Activated CD4-positive, alpha-beta T cell treated with anti-CD3 and anti-CD28 coated beads, Interleukin-2, Interleukin-6, amounts not matched to agents 100 ng/mL and 50 ng/mL, durations not matched to agents 16 hours and 8 hours (primary cell): Measurements from ENCODE around the gene KLK11.
"Not testable (repeated sequence)": the region's sequence is repeated elsewhere in the genome, so short reads cannot be mapped to it uniquely, and the experiment has no call there.

Experiments used
- DNase-seq: peaks from one replicate; pipeline ENCODE4 v3.0.0-alpha.2; 2020

KLK11 gene

DNA sequence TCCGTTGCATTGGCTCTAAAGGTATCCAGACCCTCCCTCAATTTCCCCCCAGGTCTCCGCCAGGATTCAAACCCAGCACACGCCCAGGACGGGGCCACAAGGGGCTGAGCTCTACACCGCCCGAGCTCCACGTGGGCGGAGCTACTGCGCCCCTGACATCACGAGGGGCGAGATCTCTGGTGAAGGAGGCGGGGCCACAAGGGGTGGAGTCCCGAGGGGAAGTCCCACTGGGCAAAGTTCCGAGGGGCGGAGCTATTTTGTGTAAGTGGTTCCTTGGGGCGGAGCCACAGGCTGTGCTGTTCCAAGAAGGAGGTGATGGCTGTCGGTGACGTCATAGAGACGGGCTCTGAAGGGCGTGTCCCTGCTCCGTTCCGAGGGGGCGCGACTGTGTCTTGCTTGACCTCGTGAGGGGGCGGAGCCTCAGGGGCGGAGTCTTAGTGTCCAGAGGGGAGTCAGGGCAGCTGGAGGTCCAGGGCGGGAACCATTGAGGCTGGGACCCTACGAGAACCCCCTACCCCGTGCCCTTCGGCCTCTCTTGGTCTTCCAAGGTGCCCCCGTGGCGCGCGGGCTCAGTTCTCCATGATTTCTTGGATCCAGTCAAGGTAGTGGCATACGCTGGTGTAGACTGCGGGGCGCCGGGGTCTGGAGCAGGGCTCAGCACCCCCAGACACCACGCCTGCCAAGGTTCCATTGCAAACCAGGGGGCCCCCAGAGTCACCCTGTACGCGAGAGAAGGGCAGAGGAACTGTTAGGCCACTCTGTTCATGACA is 23.7 kb downstream of the KLK11 start:
- DNase-seq, result peak; percentile 53

DNA sequence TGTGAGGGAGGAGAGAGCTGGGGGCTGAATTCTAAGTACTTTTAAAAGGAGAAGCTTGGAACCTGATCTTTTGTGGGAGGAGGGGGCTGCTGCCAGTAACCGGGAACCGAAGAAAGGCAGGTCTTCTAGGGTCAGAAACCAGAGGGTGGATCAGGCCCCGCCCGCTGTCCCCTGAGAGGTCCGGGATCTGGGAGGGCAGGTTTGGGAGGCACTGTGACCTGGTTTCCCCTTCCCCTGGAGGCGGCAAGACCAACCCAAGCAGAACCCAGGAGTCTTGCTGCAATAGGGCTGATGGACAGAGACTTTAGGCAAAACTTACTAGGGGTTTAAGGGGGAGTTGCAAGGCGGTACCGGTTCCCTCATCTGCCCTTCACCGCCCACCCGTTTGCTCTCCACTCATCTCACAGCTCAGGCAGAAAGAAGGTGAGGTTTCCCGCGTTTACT is 24.3 kb downstream of the KLK11 start:
- DNase-seq, result no peak

DNA sequence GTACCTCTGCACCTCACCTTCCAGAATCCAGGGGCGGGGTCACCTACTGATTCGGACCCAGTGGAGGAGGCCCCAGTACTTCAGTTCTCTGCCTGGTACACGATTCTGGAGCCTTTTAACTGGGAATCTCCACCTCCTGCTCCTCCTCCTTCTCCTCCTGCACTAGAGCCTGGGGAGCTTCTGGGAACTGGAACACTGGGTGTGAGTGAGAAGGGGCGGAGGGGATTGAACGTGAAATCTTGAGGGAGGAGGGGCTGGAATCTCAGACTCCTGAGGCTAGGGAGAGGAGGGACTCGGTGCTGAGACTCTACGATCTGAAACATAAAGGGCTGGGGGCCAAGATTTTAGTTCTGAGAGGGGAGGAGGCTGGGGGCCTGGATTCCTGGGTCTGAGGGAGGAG is 24.9 kb downstream of the KLK11 start, which contains the start of gene KLK8:
KLK8 (minus strand) TSS at position 90 of the 400 bp plus-strand sequence. CDS start 437 bp downstream, outside the sequence.
- no peak for DNase-seq

DNA sequence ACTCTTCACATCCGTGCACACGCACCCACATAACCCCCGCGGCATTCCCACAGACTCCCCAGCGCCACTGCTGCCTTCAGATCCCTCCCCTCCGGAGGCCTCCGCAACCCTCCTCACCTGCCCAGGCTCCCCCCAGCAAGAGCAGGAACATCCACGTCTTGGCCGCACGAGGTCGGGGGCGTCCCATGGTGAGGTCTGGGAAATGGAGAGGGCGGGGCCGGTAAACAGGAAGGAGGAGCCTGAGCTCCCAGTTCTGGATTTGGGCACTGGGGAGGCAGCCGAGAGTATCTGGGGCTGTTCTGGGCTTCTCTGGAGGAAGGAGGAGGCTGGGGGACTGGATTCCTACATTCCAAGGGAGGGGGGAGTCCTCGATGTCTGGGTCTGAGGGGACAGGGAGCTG is 25.4 kb downstream of the KLK11 start:
- DNase-seq, result no peak

DNA sequence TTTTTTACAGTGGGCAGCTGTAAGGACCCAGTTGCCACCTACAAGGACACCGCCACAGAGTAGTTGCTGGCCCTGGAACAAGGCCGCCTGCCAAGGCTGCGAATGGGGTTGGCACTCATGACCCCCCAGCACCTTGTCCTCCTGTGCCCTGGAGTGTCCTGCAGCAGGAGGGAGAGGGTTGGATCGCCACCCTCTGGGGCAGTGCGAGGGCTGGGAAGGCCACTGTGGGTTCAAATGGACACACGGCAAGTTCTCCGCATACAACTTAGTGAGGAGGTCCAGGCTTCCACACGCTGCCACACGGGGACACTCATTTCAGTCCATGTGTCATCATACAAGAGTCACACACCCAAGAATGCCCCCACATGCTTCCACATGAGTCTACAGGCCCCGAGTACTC is 26.0 kb downstream of the KLK11 start:
- DNase-seq, result no peak

DNA sequence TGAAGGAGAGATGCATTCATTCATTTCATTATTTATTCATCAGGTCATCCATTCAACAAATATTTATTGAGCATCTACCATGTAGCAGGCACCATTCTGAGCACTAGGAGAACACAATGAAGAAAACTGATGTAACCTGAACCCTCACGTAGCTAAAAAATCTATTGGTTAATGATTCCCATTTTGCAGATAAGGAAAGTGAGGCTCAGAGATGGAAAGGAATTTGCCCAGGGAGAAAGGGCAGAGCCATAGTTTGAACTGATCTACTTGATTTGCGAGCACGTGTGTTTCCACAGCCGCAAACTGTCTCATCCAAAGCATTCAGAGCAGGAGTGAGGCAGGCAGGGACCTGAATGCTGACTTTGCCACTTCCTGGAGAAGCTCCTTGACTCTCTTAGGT is 27.7 kb downstream of the KLK11 start:
- no peak for DNase-seq

DNA sequence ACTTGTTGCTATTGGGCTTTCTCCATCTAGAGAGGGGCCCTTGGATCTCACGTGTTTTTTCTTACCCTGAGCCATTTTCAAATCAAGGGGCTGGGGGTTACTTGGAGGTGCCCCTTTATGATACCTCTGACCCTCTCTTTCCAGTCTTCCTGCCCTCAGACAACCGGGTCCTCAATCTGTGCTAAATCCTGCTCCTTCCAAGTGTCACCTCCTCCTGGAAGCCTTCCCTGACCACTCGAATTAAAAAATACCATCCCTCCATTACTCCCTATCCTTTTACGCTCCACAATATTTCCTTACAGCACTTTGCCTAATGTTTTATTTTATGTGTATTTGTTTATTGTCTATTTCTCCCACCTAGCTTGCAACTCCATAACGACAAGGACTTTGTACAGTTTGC is 28.4 kb downstream of the KLK11 start:
- DNase-seq, result no peak

DNA sequence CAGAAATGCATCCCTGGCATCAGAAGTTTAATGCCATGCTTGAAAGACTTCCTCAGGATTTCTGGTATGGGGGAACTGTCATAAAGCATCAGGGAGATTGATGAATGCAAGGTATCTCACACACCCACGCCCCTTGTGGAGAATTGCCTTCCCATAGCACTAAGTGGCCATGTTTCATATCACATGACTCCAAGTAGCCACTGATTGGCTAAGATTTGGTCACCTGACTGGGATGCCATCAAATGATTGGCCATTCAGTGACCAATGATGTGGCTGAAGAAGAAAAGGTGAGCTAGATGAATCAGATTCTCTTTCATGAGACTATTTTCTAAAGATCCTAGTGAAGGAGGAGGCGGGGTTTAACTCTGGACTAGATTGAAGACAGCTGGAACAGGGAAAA is 32.3 kb downstream of the KLK11 start:
- no peak for DNase-seq

DNA sequence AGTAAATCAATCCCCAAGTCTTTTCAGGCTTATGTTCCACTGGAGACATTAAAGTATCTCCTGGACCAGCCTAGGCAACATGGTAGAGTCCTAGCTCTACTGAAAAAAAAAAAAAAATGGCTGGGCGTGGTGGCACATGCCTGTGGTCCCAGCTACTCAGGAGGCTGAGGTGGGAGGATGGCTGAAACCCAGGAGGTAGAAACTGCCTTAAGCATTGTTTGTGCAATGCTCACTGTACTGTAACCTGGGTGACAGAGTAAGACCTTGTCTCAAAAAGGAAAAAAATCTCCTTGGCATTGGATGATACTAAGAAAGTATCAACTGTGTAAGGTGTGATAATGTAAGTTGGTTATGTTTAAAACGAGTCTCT is 33.8 kb downstream of the KLK11 start:
- DNase-seq, result no peak

DNA sequence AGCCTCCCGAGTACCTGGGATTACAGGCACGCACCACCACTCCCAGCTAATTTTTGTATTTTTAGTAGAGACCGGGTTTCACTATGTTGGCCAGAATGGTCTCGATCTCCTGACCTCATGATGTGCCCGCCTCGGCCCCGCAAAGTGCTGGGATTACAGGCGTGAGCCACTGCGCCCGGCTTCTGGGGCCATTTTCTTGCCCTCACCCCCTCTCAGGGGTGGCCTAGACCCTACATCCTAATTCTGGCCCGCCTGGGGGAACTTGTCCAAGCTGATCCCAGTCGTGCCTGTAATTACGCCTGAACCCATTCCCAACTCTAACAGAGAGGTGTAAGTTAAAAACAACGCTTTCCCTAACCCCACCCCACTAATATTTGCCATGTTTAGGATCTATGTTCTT is 42.0 kb downstream of the KLK11 start:
- DNase-seq, result not testable (repeated sequence)

DNA sequence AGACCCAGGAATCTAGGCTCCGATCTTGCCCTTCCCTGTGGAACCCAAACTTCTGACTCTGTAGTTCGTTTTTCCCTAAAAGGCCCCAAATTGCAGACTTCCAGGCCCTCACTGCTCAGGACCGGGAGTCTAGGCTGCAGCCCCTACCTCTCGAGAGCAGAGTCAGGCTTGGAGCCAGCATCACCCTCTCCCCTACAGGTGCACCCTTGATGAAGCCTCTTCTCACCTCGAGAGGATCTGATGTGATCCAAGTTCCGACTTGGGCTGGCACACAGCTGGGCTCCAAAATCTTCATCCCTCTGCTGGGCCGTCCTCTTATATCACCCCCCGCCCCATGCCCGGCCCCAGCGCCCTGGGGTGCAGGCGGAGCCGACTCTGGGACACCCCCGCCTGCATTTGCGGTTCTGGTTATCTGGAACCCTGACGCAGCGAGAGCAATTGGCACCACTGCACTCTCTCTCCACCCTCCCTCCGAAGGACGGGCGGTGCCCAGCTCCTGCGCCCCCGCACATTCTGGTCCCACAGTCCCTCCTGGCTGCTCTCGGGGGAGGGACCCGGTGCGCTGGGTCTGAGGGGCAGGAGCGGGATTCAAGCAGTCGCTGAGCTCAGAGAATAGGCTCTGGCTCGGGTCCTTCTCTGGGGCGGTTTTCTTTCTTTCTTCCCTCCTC is 42.7 kb downstream of the KLK11 start, which contains the start of gene KLK7:
KLK7 (minus strand) TSS at position 293 of the 668 bp plus-strand sequence. CDS start 1,518 bp downstream, outside the sequence.
- DNase-seq, result no peak

DNA sequence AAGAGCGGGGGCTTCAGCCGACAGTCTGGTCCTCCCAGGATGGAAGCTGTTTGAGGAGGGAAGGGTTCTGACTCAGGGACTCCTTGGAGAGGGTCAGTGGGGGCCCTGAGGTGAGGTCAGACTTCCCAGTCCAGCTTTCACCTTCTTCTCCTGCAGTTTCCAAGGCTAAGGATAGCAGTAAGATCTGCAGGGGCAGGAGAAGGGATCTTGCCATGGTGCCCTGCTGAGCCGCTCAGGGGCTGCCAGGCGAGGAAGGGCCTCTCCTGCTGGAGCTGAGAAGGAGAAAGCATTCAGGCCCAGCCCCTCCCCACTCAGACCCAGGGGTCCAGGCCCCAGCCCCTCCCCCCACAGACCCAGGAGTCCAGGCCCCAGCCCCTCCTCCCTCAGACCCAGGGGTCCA is 44.2 kb downstream of the KLK11 start:
- DNase-seq, result no peak

DNA sequence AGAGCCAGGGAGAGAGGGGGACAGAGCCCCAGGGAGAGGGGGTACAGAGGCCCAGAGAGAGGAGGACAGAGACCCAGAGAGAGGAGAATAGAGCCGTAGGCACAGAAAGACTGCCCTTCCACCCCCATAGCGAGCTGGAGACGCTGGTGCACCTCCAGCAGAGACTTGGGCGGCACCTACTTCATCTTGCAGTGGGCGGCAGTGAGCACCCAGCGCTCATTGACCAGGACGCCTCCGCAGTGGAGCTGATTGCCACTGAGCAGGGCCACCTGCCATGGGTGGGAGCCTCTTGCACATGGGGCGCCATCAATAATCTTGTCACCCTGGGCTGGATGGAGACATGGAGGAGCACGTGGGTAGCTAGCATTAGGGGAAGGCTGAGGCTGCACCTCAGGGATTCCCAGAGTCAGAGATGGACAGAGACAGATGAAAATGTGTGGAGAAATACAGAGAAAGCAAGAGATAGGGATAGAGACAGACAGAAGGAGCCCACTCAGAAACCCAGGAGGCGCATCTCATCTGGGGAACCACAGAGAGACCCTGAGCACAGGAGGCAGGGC is 44.7 kb downstream of the KLK11 start:
- no peak for DNase-seq

DNA sequence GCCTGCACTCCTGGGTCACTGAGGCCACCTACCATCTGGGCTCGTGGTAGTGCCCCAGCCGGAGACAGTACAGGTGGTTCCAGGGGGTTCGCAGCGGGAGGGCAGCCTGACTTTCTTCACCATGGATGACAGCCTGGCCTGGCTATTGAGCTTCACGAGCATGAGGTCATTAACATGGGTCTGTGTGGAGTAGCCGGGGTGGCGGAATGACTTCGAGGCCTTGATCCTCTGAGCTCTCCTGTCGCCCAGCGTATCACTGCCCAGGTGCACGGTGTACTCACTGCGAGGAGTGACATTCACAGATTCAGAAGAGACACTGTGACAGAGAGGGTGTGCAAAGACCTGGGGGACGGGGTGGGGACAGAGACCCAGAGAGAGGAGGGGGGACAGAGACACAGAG is 46.2 kb downstream of the KLK11 start:
- no peak for DNase-seq

DNA sequence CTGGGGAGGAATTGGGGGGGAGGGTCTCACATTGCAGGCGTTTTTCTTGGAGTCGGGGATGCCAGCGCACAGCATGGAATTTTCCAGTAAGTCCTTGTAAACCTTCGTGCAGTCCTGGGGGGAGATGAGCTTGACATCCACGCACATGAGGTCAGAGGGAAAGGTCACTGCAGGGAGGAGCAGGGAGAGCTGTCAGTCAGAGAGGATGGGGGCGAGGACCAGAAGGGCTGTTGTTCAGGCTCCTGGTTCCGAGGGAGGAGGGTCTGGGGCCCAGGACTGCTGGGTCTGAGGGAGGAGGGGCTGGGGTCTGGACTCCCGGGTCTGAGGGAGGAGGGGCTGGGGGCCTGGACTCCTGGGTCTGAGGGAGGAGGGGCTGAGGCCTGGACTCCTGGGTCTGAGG is 46.7 kb downstream of the KLK11 start:
- no peak for DNase-seq

DNA sequence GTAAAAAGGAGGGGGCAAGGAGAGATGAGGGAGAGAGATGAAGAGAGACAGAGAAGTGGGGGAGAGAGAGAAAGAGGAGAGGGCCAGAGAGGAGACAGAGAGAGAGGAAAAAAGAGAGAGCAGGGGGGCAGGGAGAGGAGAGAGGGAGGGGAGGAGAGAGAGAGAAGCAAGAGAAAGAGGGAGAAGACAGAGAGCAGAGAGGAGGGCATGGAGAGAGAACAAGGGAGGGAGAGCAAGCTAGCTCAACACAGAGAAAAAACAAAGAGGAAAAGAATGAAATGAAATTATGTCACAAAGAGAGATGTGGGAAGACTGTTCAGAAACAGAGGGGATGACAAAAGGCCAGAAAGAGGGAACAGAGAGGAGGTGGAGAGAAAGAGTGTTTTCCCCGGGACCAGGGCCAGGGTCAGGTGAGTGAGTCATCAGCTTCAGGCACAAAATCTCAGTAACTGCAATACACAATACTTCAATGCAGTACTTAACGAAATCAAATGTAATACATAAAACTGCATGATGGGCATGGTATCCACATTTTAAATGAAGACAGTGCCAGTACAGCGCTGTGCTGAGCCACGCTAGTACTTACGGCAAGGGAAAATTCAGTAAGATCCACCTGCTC is 47.5 kb downstream of the KLK11 start:
- no peak for DNase-seq

DNA sequence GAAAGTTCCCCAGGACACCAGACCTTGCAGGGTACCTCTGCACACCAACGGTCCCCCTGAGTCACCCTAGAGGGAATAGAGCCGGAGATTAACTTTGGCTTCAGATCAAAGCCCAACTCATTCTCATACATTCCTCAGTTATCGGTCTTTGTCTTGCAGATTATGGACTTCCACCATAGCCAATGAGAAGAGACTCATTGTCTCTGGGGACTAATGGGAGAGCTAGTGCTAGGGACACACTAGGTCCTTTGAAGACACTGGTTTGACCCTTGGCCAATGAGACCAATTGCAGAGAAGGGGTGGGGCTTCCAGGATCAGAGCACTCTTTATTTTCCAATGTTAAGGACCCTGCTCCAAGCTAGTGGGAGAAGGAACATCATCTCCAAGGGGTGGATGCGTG is 48.8 kb downstream of the KLK11 start:
- DNase-seq, result no peak

DNA sequence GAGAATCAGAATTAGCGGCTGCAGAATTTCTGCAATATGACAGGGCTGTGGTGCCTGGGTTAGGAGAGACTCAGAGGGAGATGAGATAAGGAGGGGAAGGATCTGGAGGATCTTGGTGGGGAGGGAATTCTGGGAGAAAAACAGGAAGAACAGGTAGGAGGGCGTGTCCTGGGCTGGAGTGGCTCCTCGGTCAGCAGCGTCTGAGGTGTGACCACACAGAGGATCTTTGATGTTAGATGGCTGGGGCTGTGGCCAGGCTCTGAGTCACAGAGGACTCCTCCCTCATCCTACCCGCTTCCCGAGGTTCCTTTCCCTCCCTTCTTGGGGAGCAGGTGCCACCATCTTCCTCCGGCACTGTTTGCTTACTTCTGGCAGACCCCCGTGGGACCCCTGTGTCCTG is 50.6 kb downstream of the KLK11 start:
- no peak for DNase-seq

DNA sequence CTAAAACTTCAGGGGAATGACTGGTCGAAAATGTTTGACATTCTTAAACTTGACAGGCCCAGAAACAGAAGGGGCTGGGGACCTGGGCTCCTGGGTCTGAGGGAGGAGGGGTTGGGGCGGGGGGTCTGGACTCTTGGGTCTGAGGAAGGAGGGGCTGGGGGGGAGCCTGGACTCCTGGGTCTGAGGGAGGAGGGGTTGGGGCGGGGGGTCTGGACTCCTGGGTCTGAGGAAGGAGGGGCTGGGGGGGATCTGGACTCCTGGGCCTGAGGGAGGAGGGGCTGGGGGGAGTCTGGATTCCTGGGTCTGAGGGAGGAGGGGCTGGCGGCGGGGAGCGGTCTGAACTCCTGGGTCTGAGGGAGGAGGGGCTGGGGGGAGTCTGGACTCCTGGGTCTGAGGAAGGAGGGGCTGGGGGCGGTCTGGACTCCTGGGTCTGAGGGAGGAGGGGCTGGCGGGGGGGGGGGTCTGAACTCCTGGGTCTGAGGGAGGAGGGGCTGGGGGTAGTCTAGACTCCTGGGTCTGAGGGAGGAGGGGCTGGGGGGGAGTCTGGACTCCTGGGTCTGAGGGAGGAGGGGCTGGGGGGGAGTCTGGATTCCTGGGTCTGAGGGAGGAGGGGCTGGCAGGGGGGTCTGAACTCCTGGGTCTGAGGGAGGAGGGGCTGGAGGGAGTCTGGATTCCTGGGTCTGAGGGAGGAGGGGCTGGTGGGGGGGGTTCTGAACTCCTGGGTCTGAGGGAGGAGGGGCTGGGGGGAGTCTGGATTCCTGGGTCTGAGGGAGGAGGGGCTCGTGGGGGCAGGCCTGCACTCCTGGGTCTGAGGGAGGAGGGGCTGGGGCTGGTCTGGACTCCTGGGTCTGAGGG is 51.5 kb downstream of the KLK11 start:
- DNase-seq, result no peak

DNA sequence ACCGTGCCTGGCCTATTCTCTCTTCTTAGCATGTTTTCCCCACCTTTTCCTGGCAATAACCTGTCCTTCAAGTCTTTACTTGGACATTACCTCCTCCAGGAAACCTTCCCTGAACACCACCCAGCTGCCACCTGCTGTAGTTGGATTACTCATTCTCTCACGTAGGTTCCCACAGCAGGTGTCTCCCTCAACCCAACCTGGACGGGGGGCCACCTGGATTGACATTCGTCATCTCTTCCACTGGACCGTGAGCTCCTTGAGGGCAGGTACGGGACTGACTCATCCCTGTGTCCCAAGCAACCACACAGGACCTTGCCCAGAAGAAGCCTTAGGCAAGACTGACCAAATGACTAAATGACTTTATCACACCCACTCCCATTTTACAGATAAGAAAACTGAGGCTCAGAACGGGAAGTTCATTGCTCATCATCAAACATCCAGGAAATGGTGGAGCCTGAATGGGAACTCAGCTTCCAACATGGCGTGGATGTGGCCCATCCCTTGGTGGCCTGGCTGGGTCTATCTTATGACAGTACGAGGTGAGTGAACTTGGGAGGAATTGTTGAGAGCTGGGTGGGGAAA is 53.5 kb downstream of the KLK11 start:
- DNase-seq, result no peak
